Naive thymus-derived CD4-positive, alpha-beta T cell (primary cell): ENCODE data around the gene HOXA9. TPM values are rescaled to one million over a fixed set of nuclear protein-coding genes. Genes with fewer than 3 reads are reported as not detected.

Source experiments
- ATAC-seq: fragments of 150-1000 bp; cut with Tn5 transposase; 2 replicates; pipeline ENCODE4 v1.10.0; 2021; ENCODE audit warnings: mild to moderate bottlenecking, moderate library complexity
- CTCF ChIA-PET: fragments of 350-600 bp; sonication (Branson Sonifier 250); formaldehyde crosslinking; loops from one replicate; lab custom pipeline; 2021; ENCODE audit warnings: antibody characterized with exemption; lab: Charles Lee
- POLR2A ChIA-PET: fragments of 350-600 bp; sonication (Branson Sonifier 250); formaldehyde crosslinking; loops from one replicate; lab custom pipeline; 2021; ENCODE audit warnings: antibody characterized with exemption, inconsistent platforms; lab: Charles Lee
- DNase-seq, 9 donors: peaks; one replicate each; pipeline versions ENCODE4 v3.0.0 to v3.0.0-alpha.2; 2020 to 2022; ENCODE audit warnings: mixed read lengths in 1 of 9
- H3K27ac ChIP-seq: one replicate; pipeline ENCODE4 v1.7.0; 2013; ENCODE audit warnings: mild to moderate bottlenecking, low read depth, low read length, moderate library complexity
- H3K27me3 ChIP-seq, 2 donors: one replicate each; pipeline ENCODE4 v1.7.0; 2013; ENCODE audit warnings: low read length in 2 of 2, mild to moderate bottlenecking in 2 of 2, moderate library complexity in 2 of 2; ENCODE audit not compliant: control insufficient read depth in 2 of 2, insufficient read depth in 2 of 2
- H3K36me3 ChIP-seq, 3 experiments: 1 replicate in 2 of 3; 2 replicates in 1 of 3; pipeline ENCODE4 v1.7.0; 2013; ENCODE audit warnings: low read length in 3 of 3, mild to moderate bottlenecking in 3 of 3, moderate library complexity in 1 of 3; ENCODE audit not compliant: insufficient read depth in 3 of 3, control insufficient read depth in 2 of 3
- H3K4me1 ChIP-seq, 2 donors: one replicate each; pipeline ENCODE4 v1.7.0; 2013; ENCODE audit warnings: low read length in 2 of 2, mild to moderate bottlenecking in 2 of 2, moderate library complexity in 1 of 2; ENCODE audit not compliant: control insufficient read depth in 2 of 2, insufficient read depth in 2 of 2
- H3K4me3 ChIP-seq: 2 replicates; pipeline ENCODE4 v1.7.0; 2013; ENCODE audit warnings: mild to moderate bottlenecking, low read length
- H3K9me3 ChIP-seq, 3 experiments: 1 replicate in 2 of 3; 2 replicates in 1 of 3; pipeline ENCODE4 v1.7.0; 2013; ENCODE audit warnings: low read length in 3 of 3; ENCODE audit not compliant: control insufficient read depth in 2 of 3
- H3K27ac Mint-ChIP-seq, 9 donors: one replicate each; pipeline ENCODE4 v1.8.0; 2020 to 2022; ENCODE audit warnings: mixed read lengths in 9 of 9, mild to moderate bottlenecking in 8 of 9, moderate library complexity in 5 of 9, inconsistent platforms in 2 of 9
- H3K27me3 Mint-ChIP-seq, 5 donors: one replicate each; pipeline ENCODE4 v1.8.0; 2021 to 2022; ENCODE audit warnings: mixed read lengths in 5 of 5, mild to moderate bottlenecking in 1 of 5
- H3K36me3 Mint-ChIP-seq, 5 donors: one replicate each; pipeline ENCODE4 v1.8.0; 2020 to 2022; ENCODE audit warnings: mixed read lengths in 5 of 5, mild to moderate bottlenecking in 3 of 5, inconsistent platforms in 1 of 5
- H3K4me1 Mint-ChIP-seq, 7 donors: one replicate each; pipeline ENCODE4 v1.8.0; 2020 to 2022; ENCODE audit warnings: mixed read lengths in 7 of 7, mild to moderate bottlenecking in 3 of 7, inconsistent platforms in 1 of 7
- H3K4me3 Mint-ChIP-seq, 10 donors: one replicate each; pipeline ENCODE4 v1.8.0; 2020 to 2022; ENCODE audit warnings: mild to moderate bottlenecking in 10 of 10, mixed read lengths in 10 of 10, moderate library complexity in 6 of 10, inconsistent platforms in 2 of 10
- H3K9me3 Mint-ChIP-seq, 11 donors: one replicate each; pipeline ENCODE4 v1.8.0; 2020 to 2022; ENCODE audit warnings: mixed read lengths in 11 of 11, mild to moderate bottlenecking in 4 of 11, inconsistent platforms in 1 of 11, moderate library complexity in 1 of 11
- intact Hi-C, 2 donors: fragments of 100-400 bp; cut with micrococcal nuclease; formaldehyde crosslinking; loops; one replicate each; pipeline ENCODE4 v1.15.1; 2023
- polyA plus RNA-seq, 2 donors: library from polyadenylated mRNA; unstranded; fragments of 300-500 nt; fragmentation: Illumina TruSeq; gene quantifications; one replicate each; pipeline ENCODE4 v1.2.3, GENCODE V29; 2021
- total RNA-seq, 6 experiments: library from RNA in 5 of 6; stranded (reverse) in 5 of 6; gene quantifications; 1 replicate in 5 of 6; 2 replicates in 1 of 6; pipeline ENCODE4 v1.2.3 and lab custom pipeline; 2021 to 2026

The HOXA9 gene
- total and polyA plus RNA-seq, 7 experiments from 2014 or later = 0.70 to 1.7 TPM; not detected in 5

DNA sequence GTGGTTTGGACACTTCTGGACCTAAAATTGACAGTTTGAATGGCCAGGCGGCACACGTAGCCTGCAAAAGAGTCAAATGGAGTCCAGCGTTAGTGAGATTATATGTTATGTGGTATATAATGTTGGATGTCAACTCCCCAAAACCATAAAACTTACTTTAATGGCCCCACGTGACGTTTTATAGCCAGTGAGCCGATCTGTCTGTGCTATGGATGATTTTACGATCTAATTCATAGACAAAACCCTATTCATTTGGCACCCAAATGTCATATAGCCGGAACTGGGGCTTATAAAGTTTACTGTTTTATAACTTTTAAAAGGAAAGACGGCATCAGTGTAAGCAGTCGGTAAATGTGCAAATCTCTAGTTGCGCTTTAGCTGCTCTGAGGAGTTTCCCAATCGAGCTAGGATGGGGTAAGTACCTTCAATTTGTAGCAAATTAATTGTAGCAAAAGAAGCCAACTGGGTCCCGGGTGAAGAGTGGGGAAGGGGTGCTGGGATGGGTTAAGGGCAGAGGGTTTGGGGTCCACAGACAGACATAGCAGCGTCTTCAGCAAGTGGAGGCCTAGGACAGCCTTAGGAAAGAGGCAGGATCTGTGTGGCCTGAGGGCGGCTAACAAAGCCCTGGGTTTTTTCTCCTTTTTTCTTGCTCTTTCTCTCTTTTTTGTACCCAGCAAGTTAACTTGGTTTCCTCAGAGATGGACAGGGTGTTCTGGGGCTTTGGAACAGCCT, 25.0 kb downstream of the HOXA9 start:
- H3K27ac Mint-ChIP-seq = no peak overlapping the region
- no peak overlapping the region for H3K4me3 ChIP-seq
- DNase-seq (no peak), ATAC-seq (no peak)
- no peaks in the 10 kb centered on the region for H3K4me1 ChIP-seq
- no peaks in the 10 kb centered on the region for H3K9me3 ChIP-seq
- peaks cover 32 to 61% (median 56%) of the 10 kb centered on the region in 5 donors for H3K27me3 Mint-ChIP-seq
- peaks cover 0 to 3% of the 10 kb centered on the region in 2 donors for H3K27me3 ChIP-seq
- POLR2A ChIA-PET = no interaction called here
- H3K4me1 Mint-ChIP-seq = peaks cover 0 to 7% (median 2%) of the 10 kb centered on the region in 7 donors
- no peak overlapping the region for H3K27ac ChIP-seq
- CTCF ChIA-PET = interaction anchor here (0.6 kb wide), 2 partner anchors 173 to 1078 kb away, joined by 3 to 4 read pairs; no protein-coding TSS in a partner anchor
- H3K36me3 Mint-ChIP-seq = peaks cover 0 to 3% (median 0%) of the 10 kb centered on the region in 5 donors
- H3K36me3 ChIP-seq = no peaks in the 10 kb centered on the region
- intact Hi-C loops = no loop called here
- H3K9me3 Mint-ChIP-seq = peaks cover 0 to 3% (median 0%) of the 10 kb centered on the region in 11 donors
- no peak overlapping the region for H3K4me3 Mint-ChIP-seq

DNA sequence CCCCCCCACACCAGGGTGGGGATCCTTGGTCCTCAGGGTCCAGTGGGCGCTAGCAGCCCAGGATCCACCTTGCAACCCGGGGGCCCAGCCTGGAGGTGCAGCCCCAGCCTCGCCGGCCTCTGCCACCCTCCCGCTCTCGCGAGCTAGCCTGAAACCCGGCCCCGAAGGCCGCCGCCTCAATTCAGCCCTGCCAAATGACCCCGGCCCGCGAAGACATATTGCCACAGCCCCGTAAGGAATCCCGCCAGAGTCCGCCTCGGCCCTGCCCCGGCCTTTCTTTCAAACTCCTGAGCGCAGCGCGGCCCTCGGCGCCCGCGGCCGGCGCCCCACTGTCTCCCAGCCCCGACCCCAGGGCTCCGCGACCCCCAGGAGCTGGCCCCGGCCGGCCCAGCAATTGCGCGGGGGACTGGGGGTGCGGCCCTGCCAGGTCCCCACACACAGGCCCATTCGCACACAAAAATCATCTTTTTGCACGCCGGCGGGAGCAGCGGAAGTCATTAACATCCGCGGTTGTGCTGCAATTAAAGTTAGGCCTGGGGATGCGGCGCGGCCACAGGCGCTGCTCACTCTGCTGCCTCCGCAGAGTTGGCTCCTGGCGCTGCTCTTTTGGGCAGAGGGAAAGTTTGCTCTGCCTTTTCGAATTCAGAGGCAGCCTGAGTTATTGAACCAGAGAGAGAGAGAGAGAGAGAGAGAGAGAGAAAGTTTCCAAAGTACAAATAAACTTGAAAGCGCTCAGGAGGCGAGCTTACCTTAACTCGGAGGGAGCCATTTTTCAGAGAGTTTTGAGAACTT, 25.8 kb downstream of the HOXA9 start:
- no peak overlapping the region for H3K4me3 ChIP-seq
- DNase-seq = no peak
- H3K4me1 Mint-ChIP-seq = peaks cover 0 to 11% (median 5%) of the 10 kb centered on the region in 7 donors
- H3K36me3 Mint-ChIP-seq = peaks cover 0 to 3% (median 0%) of the 10 kb centered on the region in 5 donors
- CTCF ChIA-PET = no interaction called here
- peaks cover 40 to 64% (median 59%) of the 10 kb centered on the region in 5 donors for H3K27me3 Mint-ChIP-seq
- H3K36me3 ChIP-seq = no peaks in the 10 kb centered on the region
- no peak for ATAC-seq
- intact Hi-C loops = no loop called here
- POLR2A ChIA-PET = no interaction called here
- H3K4me1 ChIP-seq = no peaks in the 10 kb centered on the region
- no peak overlapping the region for H3K27ac ChIP-seq
- peaks cover 0 to 4% of the 10 kb centered on the region in 2 donors for H3K27me3 ChIP-seq
- no peak overlapping the region for H3K4me3 Mint-ChIP-seq
- no peaks in the 10 kb centered on the region for H3K9me3 ChIP-seq
- H3K27ac Mint-ChIP-seq = no peak overlapping the region
- peaks cover 0 to 2% (median 0%) of the 10 kb centered on the region in 11 donors for H3K9me3 Mint-ChIP-seq

DNA sequence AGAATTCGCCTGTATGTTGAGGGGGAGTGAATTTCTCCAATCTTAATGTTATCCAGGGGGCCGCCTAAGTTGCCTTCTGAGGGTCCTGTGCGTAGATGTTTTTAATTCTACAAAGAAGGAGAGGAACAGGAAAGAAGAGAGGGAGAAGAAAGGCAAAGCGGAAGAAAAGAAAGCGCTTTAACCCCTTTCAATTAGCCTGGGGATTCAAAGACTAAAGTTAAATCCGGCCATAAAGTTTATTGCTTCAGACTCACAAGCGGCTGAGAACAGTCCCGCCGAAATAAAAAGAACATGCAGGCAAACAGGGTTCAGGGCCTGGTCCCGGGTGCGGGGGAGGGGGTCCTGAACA, 26.4 kb downstream of the HOXA9 start:
- Mint-ChIP-seq H3K36me3 (peaks cover 0 to 3% (median 0%) of the 10 kb centered on the region in 5 donors), H3K27me3 (peaks cover 46 to 66% (median 64%) of the 10 kb centered on the region in 5 donors), H3K27ac (no peak overlapping the region), H3K9me3 (peaks cover 0 to 2% (median 0%) of the 10 kb centered on the region in 11 donors), H3K4me1 (peaks cover 0 to 15% (median 5%) of the 10 kb centered on the region in 7 donors), H3K4me3 (no peak overlapping the region)
- H3K4me1 ChIP-seq = no peaks in the 10 kb centered on the region
- H3K36me3 ChIP-seq = no peaks in the 10 kb centered on the region
- DNase-seq (no peak), ATAC-seq (no peak)
- no peak overlapping the region for H3K27ac ChIP-seq
- no peaks in the 10 kb centered on the region for H3K9me3 ChIP-seq
- no peak overlapping the region for H3K4me3 ChIP-seq
- POLR2A ChIA-PET = no interaction called here
- intact Hi-C loops = no loop called here
- CTCF ChIA-PET = no interaction called here
- peaks cover 0 to 6% of the 10 kb centered on the region in 2 donors for H3K27me3 ChIP-seq

DNA sequence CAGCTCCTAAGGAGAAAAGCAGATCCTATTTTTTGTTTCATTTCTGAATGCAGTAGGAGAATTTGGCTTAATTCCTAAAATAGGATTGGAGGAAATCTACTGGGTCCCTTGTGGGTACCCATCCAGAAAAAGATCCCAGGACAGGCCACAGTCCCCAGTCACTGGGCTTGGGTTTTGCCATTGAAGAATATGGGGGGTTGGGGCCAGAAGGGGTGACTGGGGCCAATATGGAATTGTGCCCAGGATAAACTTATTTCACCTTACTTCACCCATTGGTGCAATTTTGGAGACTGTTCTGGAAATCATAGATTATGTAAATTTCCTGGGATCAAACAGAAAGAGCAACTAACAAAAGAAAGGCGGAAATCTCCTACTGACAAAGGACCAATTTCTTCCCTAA, 26.9 kb downstream of the HOXA9 start:
- intact Hi-C loops = no loop called here
- Mint-ChIP-seq H3K4me3 (no peak overlapping the region), H3K27me3 (peaks cover 50 to 69% (median 67%) of the 10 kb centered on the region in 5 donors), H3K36me3 (peaks cover 0 to 3% (median 0%) of the 10 kb centered on the region in 5 donors), H3K27ac (no peak overlapping the region), H3K9me3 (peaks cover 0 to 2% (median 0%) of the 10 kb centered on the region in 11 donors), H3K4me1 (peaks cover 0 to 18% (median 5%) of the 10 kb centered on the region in 7 donors)
- no peaks in the 10 kb centered on the region for H3K36me3 ChIP-seq
- DNase-seq (no peak), ATAC-seq (no peak)
- no peak overlapping the region for H3K4me3 ChIP-seq
- CTCF ChIA-PET = no interaction called here
- no peaks in the 10 kb centered on the region for H3K4me1 ChIP-seq
- POLR2A ChIA-PET = no interaction called here
- H3K9me3 ChIP-seq = no peaks in the 10 kb centered on the region
- no peak overlapping the region for H3K27ac ChIP-seq
- peaks cover 0 to 6% of the 10 kb centered on the region in 2 donors for H3K27me3 ChIP-seq

DNA sequence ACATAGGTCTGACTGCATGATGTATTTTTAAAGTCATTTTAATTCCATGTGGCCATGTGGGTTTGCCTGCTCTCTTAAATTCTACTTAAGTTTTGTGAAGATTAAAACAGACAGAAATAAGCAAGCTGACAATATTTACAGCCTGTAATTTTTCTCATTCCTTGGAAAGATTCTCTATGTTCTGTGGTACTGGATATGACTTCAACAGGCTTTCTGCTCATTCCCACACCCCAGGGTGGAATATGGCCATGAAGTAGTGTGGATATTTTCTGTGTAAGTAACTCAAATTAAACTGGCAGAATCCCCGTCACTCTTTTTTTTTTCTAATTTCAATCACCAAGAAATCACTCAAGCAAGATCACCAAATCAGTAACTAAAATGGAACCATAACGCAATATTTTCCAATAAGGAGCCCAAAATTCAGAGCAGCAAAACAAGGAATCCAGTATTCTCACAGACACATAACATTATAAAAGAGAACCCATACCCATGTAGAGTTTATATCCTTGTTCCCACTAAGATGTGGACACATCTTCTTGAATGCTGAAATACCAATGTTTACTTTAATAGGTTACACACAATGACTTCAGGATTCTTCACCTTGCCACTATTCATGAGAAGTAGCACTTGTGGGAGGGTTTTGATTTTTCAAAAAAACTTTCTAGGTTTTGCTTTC, 27.6 kb downstream of the HOXA9 start:
- Mint-ChIP-seq H3K9me3 (peaks cover 0 to 2% (median 0%) of the 10 kb centered on the region in 11 donors), H3K4me3 (no peak overlapping the region), H3K27me3 (peaks cover 54 to 76% (median 70%) of the 10 kb centered on the region in 5 donors), H3K36me3 (peaks cover 0 to 3% (median 0%) of the 10 kb centered on the region in 5 donors), H3K27ac (no peak overlapping the region), H3K4me1 (peaks cover 0 to 18% (median 3%) of the 10 kb centered on the region in 7 donors)
- DNase-seq (no peak), ATAC-seq (no peak)
- H3K9me3 ChIP-seq = no peaks in the 10 kb centered on the region
- no peak overlapping the region for H3K27ac ChIP-seq
- H3K27me3 ChIP-seq = peaks cover 0 to 6% of the 10 kb centered on the region in 2 donors
- ChIA-PET CTCF (no interaction called here), POLR2A (no interaction called here)
- intact Hi-C loops = no loop called here
- H3K4me3 ChIP-seq = no peak overlapping the region
- H3K4me1 ChIP-seq = no peaks in the 10 kb centered on the region
- H3K36me3 ChIP-seq = no peaks in the 10 kb centered on the region

DNA sequence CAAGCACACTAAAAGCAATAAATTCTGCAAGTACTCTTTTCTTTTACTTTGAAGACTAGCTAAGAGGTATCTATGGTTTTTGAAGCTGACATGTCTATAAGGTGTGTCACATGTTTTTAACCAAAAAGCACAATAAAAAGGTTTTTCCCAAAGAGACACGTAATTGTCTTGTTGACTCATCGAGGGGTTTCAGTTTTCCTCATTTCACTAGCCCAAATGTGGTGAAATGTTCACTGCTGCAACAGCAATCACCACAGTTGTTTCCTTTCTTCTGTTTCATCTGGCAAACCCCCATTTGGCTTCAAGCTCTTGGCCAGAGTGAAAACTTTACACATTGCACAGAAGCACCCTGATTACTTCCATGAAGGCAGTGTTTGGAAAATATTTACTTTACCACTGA, 30.9 kb downstream of the HOXA9 start:
- intact Hi-C loops = loop anchor here in 1 of 2 donors (5.0 kb wide), 1 partner anchor 37 kb away; the partner anchor contains the start of gene HOXA1
- no peak overlapping the region for H3K4me3 Mint-ChIP-seq
- ChIA-PET POLR2A (no interaction called here), CTCF (no interaction called here)
- H3K9me3 Mint-ChIP-seq = no peaks in the 10 kb centered on the region
- peaks cover 0 to 6% of the 10 kb centered on the region in 2 donors for H3K27me3 ChIP-seq
- H3K27ac ChIP-seq = no peak overlapping the region
- H3K9me3 ChIP-seq = no peaks in the 10 kb centered on the region
- DNase-seq (no peak), ATAC-seq (no peak)
- no peaks in the 10 kb centered on the region for H3K36me3 ChIP-seq
- no peak overlapping the region for H3K27ac Mint-ChIP-seq
- H3K4me1 ChIP-seq = no peaks in the 10 kb centered on the region
- peaks cover 0 to 3% (median 0%) of the 10 kb centered on the region in 5 donors for H3K36me3 Mint-ChIP-seq
- peaks cover 0 to 18% (median 2%) of the 10 kb centered on the region in 7 donors for H3K4me1 Mint-ChIP-seq
- H3K27me3 Mint-ChIP-seq = peaks cover 53 to 71% (median 65%) of the 10 kb centered on the region in 5 donors
- no peak overlapping the region for H3K4me3 ChIP-seq
